GM23248 (cell line): Measurements from ENCODE around the gene CDK14.

ENCODE experiments used
- EZH2 ChIP-seq: fragments of 200-600 bp; sonication (generic); IDR thresholded peaks from 2 replicates; pipeline ENCODE4 v1.6.1; 2018; ENCODE audit warnings: antibody characterized with exemption, mild to moderate bottlenecking; ENCODE audit not compliant: insufficient read depth, poor library complexity, severe bottlenecking
- EZH2phosphoT487 ChIP-seq: fragments of 200-600 bp; sonication (generic); IDR thresholded peaks from 2 replicates; pipeline ENCODE4 v1.6.1; 2018; ENCODE audit warnings: antibody characterized with exemption, moderate library complexity, mild to moderate bottlenecking, low read depth; ENCODE audit not compliant: insufficient read depth

DNA sequence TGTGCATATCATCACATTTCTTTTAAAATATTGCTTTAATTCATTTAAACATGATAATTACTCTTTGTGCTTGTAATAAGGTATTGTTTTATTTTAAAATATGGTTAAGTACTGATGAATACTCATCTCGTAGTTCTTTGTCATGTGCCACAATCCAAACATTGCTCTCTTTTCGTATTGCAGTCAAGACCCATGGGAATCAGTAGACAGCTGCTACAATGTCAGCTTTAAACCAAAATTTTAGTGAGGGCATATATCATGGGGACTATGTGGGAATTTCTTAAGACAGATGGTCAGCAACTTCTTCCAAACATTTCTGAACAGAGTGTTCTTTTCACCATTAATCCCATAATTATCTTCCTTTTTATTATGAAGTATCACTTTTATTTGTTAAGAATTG, 590.9 kb downstream of the CDK14 start:
- TF ChIP-seq EZH2phosphoT487, result no peak
- no peak for TF ChIP-seq EZH2
